GM12878 (cell line): ENCODE results near the gene MGAT4B. TPM values are rescaled to one million over a fixed set of nuclear protein-coding genes. Genes with fewer than 3 reads are reported as not detected.

Experiments used
- ATAC-seq: fragments of 200-7000 bp; cut with Tn5 transposase; 3 replicates; pipeline ENCODE4 v1.9.1; 2020; ENCODE audit warnings: mild to moderate bottlenecking, moderate library complexity
- BruUV-seq: library from RNA; stranded (reverse); fragments of 400-500 nt; replicated peaks from 2 replicates; lab custom pipeline; 2021; lab: Mats Ljungman, UMichigan
- CTCF ChIA-PET: fragments of 300-600 bp; sonication (Branson Sonifier 250); formaldehyde crosslinking; extraction: SDS; loops from one replicate; lab custom pipeline; 2021; ENCODE audit warnings: inconsistent platforms; lab: Yijun Ruan, JAX
- POLR2A ChIA-PET: fragments of 350-600 bp; formaldehyde crosslinking; extraction: SDS; loops from one replicate; lab custom pipeline; 2021; ENCODE audit warnings: inconsistent platforms; lab: Charles Lee
- RAD21 ChIA-PET: fragments of 300-600 bp; sonication (Branson Sonifier 250); formaldehyde crosslinking; loops from one replicate; lab custom pipeline; 2023; ENCODE audit warnings: antibody characterized with exemption; ENCODE audit not compliant: unreplicated experiment; lab: Charles Lee
- SMC1A ChIA-PET: fragments of 300-600 bp; sonication (Branson Sonifier 250); formaldehyde crosslinking; loops from one replicate; lab custom pipeline; 2023; ENCODE audit not compliant: unreplicated experiment, uncharacterized antibody; lab: Charles Lee
- DNase-seq: peaks from one replicate; pipeline ENCODE4 v3.0.0-alpha.2; 2011; ENCODE audit warnings: low read depth, low spot score
- FAIRE-seq: peaks from 3 replicates; lab custom pipeline; 2011; peaks lifted over from hg19 to GRCh38; lab: Jason Lieb, UNC
- H2AFZ ChIP-seq: 2 replicates; pipeline ENCODE4 v1.6.0; 2011; ENCODE audit warnings: low read depth, low read length, control low read depth; ENCODE audit not compliant: control insufficient read depth
- H3K27ac ChIP-seq: 2 replicates; pipeline ENCODE4 v1.5.1; 2011; ENCODE audit warnings: control low read depth; ENCODE audit not compliant: control insufficient read depth, insufficient read depth
- H3K27me3 ChIP-seq, 2 experiments: replicated peaks in 1 of 2; 2 replicates each; pipeline versions ENCODE4 v1.6.0 to v1.6.1; 2011; ENCODE audit warnings: low read length in 1 of 2; ENCODE audit not compliant: control insufficient read depth in 2 of 2, insufficient read depth in 2 of 2
- H3K36me3 ChIP-seq, 2 experiments: 2 replicates each; pipeline ENCODE4 v1.5.1; 2011; ENCODE audit warnings: low read length in 1 of 2; ENCODE audit not compliant: control insufficient read depth in 2 of 2, insufficient read depth in 2 of 2
- H3K4me1 ChIP-seq: 2 replicates; pipeline ENCODE4 v1.6.1; 2011; ENCODE audit warnings: mild to moderate bottlenecking, low read length, moderate library complexity, mixed read lengths; ENCODE audit not compliant: control insufficient read depth, insufficient read depth
- H3K4me2 ChIP-seq: 2 replicates; pipeline ENCODE4 v1.6.0; 2011; ENCODE audit warnings: control low read depth; ENCODE audit not compliant: control insufficient read depth, insufficient read depth
- H3K4me3 ChIP-seq: fragments of 200-600 bp; sonication (generic); 2 replicates; pipeline ENCODE4 v1.5.1; 2016
- H3K79me2 ChIP-seq: 2 replicates; pipeline ENCODE4 v1.6.0; 2011; ENCODE audit warnings: low read length; ENCODE audit not compliant: control insufficient read depth, insufficient read depth
- H3K9ac ChIP-seq: 2 replicates; pipeline ENCODE4 v1.8.0; 2011; ENCODE audit warnings: low read length, control low read depth, mixed read lengths; ENCODE audit not compliant: control insufficient read depth, insufficient read depth
- H3K9me3 ChIP-seq: replicated peaks from 3 replicates; pipeline ENCODE4 v1.5.1; 2011; ENCODE audit warnings: mild to moderate bottlenecking, low read length; ENCODE audit not compliant: control insufficient read depth, insufficient read depth
- H4K20me1 ChIP-seq: 2 replicates; pipeline ENCODE4 v1.6.0; 2011; ENCODE audit not compliant: control insufficient read depth, insufficient read depth
- IKZF1 ChIP-seq: fragments of 450-650 bp; conservative IDR thresholded peaks from 2 replicates; pipeline ENCODE4 v1.6.1; 2017; ENCODE audit warnings: antibody characterized with exemption, mild to moderate bottlenecking
- POLR2A ChIP-seq: IDR thresholded peaks from 2 replicates; pipeline ENCODE4 v1.6.1; 2011; ENCODE audit warnings: low read depth, mild to moderate bottlenecking, low read length
- POLR2AphosphoS5 ChIP-seq: IDR thresholded peaks from 2 replicates; pipeline ENCODE4 v1.6.1; 2011; ENCODE audit warnings: mild to moderate bottlenecking, low read length, inconsistent platforms
- ZBTB33 ChIP-seq: fragments of 450-650 bp; IDR thresholded peaks from 2 replicates; pipeline ENCODE4 v1.6.1; 2017; ENCODE audit warnings: mild to moderate bottlenecking
- ZNF384 ChIP-seq: IDR thresholded peaks from 2 replicates; pipeline ENCODE4 v1.6.1; 2012; ENCODE audit warnings: low read depth, mild to moderate bottlenecking, low read length, improper control_type of control experiment, borderline replicate concordance
- WGBS: methylation state at CpG from one replicate; pipeline ENCODE4 v1.1.6; 2016; ENCODE audit warnings: low lambda C conversion rate; ENCODE audit not compliant: insufficient replicate concordance, insufficient coverage; ENCODE audit errors: missing lambda C conversion rate; 5-methylcytosine and 5-hydroxymethylcytosine counted together
- in situ Hi-C: fragments of 300-500 bp; cut with MboI; formaldehyde crosslinking; loops from 9 replicates; pipeline ENCODE4 v1.14.3; 2018; ENCODE audit warnings: mixed read lengths
- intact Hi-C: fragments of 100-400 bp; cut with micrococcal nuclease; formaldehyde crosslinking; loops from one replicate; pipeline ENCODE4 v1.14.2; 2022; ENCODE audit not compliant: unreplicated experiment
- polyA plus RNA-seq, 11 experiments: library from polyadenylated mRNA; depleted of rRNA in 4 of 11; unstranded in 6 of 11; stranded (reverse) in 5 of 11; fragments of >200 nt; fragmentation: Nextera tagmentation in 4 of 11; fragmentation: Illumina TruSeq in 1 of 11; extraction: Ambion mirVana in 4 of 11; extraction: Trizol in 1 of 11; gene quantifications; 1 replicate in 1 of 11; 2 replicates in 10 of 11; pipeline versions ENCODE4 v1.2.1 to v1.2.3, GENCODE V29; 2011 to 2016; ENCODE audit warnings: inconsistent platforms in 2 of 11, missing spikeins in 2 of 11, low read depth in 1 of 11
- total RNA-seq, 4 experiments: library from RNA; depleted of rRNA in 3 of 4; stranded (reverse); fragments of >200 nt in 3 of 4; fragmentation: Illumina TruSeq in 1 of 4; extraction: Trizol in 1 of 4; gene quantifications; 2 replicates each; pipeline versions ENCODE4 v1.2.1 to v1.2.3, GENCODE V29; 2013 to 2021

The MGAT4B gene
- total and polyA plus RNA-seq, 10 of the 15 experiments (the other 5 are each of a cell fraction or from before 2014, with no cell fraction given) = 0.60 to 82.5 (median 34.4) TPM; not detected in 1

- ChIA-PET RAD21 (no interaction called here), POLR2A (interaction anchor here (1.2 kb wide), 1 partner anchor 9 kb away, joined by 3 read pairs; no protein-coding TSS in a partner anchor), SMC1A (interaction anchor here (0.6 kb wide), 1 partner anchor 23 kb away, joined by 3 read pairs; no protein-coding TSS in a partner anchor), CTCF (interaction anchor here (1.0 kb wide), 1 partner anchor 26 kb away, joined by 3 read pairs; no protein-coding TSS in a partner anchor)
- WGBS = 97% methylated on average over 7 of the region's 7 CpGs
- H3K4me1 ChIP-seq = no peaks in the 10 kb centered on the region
- H3K4me2 ChIP-seq = no peak overlapping the region
- H3K27ac ChIP-seq = no peak overlapping the region
- no peak overlapping the region for H3K4me3 ChIP-seq
- H3K27me3 ChIP-seq = no peaks in the 10 kb centered on the region
- TF ChIP-seq IKZF1 = no peak
- TF ChIP-seq ZNF384 = no peak
- TF ChIP-seq POLR2A = peak; percentile 45; the same call in 1 of the 2 replicates
- TF ChIP-seq ZBTB33 = no peak
- TF ChIP-seq POLR2AphosphoS5 = 0 out of 2 replicates have a peak, but pooled peaks have one; percentile 8
- in situ Hi-C loops (no loop called here), intact Hi-C loops (no loop called here)
- no peaks in the 10 kb centered on the region for H3K79me2 ChIP-seq
- H2AFZ ChIP-seq = no peak overlapping the region
- no peak for DNase-seq
- H4K20me1 ChIP-seq = peaks cover under 1% of the 10 kb centered on the region; the same call in 1 of the 2 replicates
- no peak for FAIRE-seq
- no TSS peak for BruUV-seq
- no peak for ATAC-seq
- peaks cover 19 to 30% of the 10 kb centered on the region in 2 experiments for H3K36me3 ChIP-seq
- no peak overlapping the region for H3K9ac ChIP-seq
- H3K9me3 ChIP-seq = no peaks in the 10 kb centered on the region
Measured at GRCh38 chr5:179830818-179831468, 24.3 kb upstream of the MGAT4B start.
